Colon (tissue), 2 donors: ENCODE results near the gene ARL6IP4.

Experiments
- FAIRE-seq: peaks from 2 replicates; lab custom pipeline; 2012; peaks lifted over from hg19 to GRCh38; lab: Jason Lieb, UNC
- donor health status: control.
- donor health status: control.

The ARL6IP4 gene

GRCh38 chr12:122978507-122978955, 1.9 kb upstream of the ARL6IP4 start:
- FAIRE-seq: no peak

GRCh38 chr12:122979001-122979907, 1.2 kb upstream of the ARL6IP4 start:
- no peak for FAIRE-seq

DNA sequence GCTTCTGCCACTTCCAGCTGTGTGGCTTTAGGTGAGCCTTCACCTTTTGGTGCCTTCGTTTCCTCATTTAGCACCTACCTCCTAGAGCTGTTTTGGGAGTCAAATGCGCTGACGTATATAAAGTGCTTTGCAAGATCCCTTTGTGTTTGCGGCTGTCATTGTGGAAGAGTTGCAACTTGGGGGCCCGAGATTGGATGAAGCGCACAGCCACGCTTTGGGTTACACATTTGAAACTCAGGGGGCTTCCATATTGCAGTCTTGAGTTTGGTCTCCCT, 636 bp upstream of the ARL6IP4 start:
- no peak for FAIRE-seq

- FAIRE-seq: no peak
Measured at GRCh38 chr12:122981036-122981471, 573 bp downstream of the ARL6IP4 start.

- no peak for FAIRE-seq
Measured at GRCh38 chr12:122981587-122982476, 1.4 kb downstream of the ARL6IP4 start.

GRCh38 chr12:122982477-122982815, 2.0 kb downstream of the ARL6IP4 start:
- no peak for FAIRE-seq

DNA sequence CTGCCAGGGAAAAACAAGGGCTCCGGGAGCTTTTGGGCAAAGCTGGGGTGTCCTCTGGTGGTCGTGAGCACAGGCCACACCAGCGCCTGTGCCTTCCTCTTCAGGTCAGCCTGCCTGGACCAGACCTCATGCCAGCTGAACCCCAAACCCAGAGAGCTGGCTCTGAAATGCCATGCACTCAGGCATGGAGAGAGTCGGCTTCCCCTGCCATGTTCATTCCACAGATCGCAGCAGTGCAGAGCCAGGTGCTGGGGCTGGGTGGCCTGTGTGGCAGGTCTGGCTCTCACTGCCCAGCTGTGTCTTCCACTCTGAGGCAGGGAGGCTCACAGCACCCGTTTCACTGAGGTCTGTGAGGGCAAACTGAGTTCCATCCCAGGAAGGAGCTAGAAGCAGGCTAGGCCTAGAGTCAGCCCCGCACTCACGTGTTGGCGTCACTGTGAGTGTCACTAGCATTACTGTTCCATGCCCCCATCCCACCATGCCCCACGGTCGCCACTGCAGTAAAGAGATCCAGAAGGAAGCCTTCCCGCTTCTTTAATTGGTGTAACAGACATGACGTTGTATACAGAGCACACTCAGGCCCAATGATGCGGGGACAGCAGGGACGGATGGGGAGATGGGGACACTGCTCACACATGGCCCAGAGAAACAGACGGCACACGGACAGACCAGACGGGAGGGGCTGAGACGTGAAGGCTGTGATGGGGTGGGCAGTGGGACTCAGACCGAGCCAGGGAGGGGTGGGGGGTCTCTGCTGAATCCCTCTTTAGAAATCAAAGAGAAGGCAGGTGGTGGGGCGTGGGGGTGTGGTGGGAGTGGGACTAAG, 2.7 kb downstream of the ARL6IP4 start:
- no peak for FAIRE-seq

GRCh38 chr12:122983789-122984515, 3.5 kb downstream of the ARL6IP4 start:
- no peak for FAIRE-seq

- no peak for FAIRE-seq
Measured at GRCh38 chr12:122984612-122985337, 4.3 kb downstream of the ARL6IP4 start.

- no peak for FAIRE-seq
Measured at GRCh38 chr12:122985338-122986257, 5.1 kb downstream of the ARL6IP4 start.

- FAIRE-seq: no peak
Measured at GRCh38 chr12:122986258-122986871, 5.9 kb downstream of the ARL6IP4 start.

DNA sequence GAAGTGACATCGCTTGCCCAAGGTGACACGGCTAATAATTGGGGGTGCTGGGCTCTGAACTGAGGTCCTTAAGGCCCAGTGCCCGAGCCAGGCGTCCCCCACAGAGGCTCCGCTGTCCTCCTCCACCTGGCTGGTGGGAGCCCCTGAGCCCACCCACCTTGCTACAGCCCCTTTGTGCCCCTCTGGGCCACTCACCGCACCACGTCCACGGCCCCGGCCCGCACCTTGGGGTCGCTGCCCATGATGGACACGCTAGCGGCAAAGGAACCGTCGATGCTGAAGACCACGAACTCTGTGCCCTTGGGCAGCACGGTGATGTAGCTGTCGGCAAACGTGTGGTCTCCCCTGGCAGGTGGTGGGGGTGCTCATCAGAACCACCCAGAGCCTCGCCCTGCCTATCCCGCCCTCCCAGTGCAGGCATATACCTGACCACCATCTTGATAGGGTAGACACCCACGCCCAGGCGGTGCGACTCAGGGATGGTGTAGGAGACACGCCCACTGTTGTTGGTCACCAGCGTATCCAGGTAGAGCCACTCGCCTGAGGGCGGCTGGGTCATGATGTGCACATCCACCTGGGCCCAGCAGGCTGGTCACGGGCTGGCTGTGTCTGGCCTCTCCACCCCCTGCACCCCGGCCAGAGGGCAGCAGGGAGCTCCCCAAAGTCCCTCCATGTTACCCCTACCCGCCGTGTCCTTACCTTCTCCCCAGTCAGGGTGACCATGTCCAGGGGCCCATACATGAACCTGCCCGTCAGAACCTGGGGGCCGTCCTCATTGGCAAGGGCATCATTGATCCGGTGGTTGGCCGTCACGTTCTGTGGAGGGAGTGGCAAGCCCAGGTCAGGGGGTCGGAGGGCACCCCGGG, 6.8 kb downstream of the ARL6IP4 start:
- FAIRE-seq: no peak

- no peak for FAIRE-seq
Measured at GRCh38 chr12:122988036-122988435, 7.6 kb downstream of the ARL6IP4 start.

GRCh38 chr12:122988612-122989212, 8.2 kb downstream of the ARL6IP4 start:
- no peak for FAIRE-seq

DNA sequence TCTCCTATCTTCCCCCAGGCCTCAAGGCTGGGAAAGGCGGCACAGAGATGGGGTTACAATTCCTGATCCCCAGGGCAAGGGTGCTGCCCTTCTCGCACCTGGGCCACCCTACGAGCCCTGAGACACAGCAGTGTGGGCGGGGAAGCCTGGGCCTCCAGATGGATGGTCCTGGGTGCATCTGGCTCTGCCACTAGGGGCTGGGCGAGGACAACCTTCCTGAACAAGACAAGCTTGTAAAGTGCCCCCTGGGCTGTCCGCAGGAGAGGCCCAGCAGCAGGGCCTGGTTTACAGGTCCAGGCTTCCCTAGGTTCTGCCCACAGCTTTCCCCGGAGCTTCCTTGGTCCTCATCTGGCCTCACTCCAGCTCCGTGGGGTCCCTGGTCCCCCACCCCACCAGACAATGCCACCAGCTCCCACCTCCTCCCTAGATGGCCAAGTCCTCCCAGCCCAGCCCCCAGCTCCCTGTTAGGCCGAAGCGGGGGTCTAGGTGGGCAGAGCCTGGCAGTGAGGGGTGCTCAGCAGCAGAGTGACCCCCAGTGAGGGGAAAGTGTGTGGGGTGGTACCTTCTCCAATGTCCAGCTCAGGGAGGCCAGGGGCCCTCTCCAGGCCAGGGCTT, 8.9 kb downstream of the ARL6IP4 start:
- FAIRE-seq: no peak

DNA sequence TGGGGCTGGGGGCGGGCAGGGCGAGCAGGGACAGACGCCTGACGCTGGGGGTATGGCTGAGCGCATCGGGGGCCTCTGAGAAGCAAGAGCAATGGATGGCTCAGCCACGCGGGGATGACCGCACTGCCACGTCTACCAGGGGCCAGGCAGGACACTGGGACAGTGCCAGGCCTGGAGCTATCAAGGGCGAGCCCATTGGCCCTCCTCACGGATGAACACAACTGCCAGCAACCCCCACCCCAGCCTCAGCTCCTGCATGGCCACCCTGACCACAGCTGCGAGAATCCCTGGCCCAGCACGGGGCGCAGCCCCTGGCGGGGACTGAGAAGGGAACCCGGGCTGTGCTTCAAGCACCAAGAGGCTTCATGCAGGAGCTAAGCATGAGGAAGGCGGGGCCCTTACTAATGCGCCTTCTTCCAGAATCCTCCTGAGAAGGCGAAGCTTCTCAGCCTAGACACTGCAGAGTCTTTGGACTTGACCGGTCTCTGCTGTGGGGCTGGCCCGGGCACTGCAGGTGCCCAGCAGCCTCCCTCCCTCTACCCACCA, 9.5 kb downstream of the ARL6IP4 start:
- no peak for FAIRE-seq

DNA sequence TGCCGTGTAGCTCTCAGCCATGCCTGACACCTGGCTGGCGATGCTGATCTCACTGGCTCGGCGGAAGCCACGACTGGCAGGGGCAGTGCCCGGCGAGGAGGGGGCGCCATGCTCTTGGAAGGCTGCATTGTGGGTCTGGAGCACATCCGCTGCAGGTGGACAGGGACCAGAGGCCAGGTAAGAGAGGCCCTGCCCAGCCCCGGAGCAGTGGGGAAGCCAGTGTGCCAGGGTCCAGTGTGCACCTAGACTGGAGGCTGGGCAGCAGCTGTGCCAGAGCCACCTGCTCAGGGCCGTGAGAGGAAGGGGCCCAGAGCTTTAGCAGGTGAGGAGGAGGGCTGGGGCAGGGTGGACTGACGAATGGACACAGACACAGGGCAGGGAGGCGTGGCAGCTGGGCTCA, 10.1 kb downstream of the ARL6IP4 start:
- FAIRE-seq: no peak
